Stimulated activated CD8-positive, alpha-beta memory T cell treated with anti-CD3 and anti-CD28 coated beads, Interleukin-12 subunit alpha, Interleukin-12 subunit beta, amount 100 ng/mL, for 24 hours (primary cell): Measurements from ENCODE around the gene KCNK4.
"Not testable (repeated sequence)": the region's sequence is repeated elsewhere in the genome, so short reads cannot be mapped to it uniquely, and the experiment has no call there.

ENCODE experiments used
- DNase-seq: peaks from one replicate; pipeline ENCODE4 v3.0.0-alpha.2; 2020; ENCODE audit errors: extremely low read depth

The KCNK4 gene

DNA sequence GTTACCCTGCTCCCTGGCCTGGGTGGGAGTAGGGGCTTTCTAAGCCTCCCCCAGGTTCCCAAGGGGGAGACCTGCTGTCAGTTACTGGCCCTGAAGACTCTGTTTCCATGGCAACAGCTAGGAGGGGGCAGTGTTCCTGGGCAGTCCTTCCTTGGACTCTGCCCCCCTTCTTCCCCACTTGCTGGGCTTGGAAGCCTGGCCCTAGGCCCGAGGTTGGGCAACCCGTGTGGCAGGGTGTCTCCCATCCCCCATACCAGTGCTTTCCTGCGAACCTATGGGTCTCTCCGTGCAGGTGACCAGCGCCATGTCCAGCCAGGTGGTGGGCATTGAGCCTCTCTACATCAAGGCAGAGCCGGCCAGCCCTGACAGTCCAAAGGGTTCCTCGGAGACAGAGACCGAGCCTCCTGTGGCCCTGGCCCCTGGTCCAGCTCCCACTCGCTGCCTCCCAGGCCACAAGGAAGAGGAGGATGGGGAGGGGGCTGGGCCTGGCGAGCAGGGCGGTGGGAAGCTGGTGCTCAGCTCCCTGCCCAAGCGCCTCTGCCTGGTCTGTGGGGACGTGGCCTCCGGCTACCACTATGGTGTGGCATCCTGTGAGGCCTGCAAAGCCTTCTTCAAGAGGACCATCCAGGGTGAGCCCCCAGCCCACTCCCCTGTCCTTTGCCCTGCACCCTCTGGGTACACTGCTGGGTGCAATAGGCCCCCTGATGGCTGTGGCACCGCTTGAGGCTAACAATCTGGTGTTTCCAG is 15.9 kb downstream of the KCNK4 start:
- no peak for DNase-seq

DNA sequence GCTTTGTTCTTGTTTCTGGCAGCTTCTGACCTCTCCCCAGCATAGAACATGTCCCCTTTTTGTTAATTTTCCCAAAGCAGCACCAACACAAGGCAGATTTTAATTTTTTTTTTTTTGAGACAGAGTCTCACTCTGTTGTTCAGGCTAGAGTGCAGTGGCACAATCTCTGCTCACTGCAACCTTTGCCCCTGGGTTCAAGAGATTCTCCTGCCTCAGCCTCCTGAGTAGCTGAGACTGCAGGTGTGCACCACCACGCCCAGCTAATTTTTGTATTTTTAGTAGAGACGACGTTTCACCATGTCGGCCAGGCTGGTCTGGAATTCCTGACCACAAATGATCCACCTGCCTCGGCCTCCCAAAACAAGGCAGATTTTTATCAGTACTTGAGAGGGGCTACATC is 16.7 kb downstream of the KCNK4 start:
- DNase-seq: not testable (repeated sequence)

DNA sequence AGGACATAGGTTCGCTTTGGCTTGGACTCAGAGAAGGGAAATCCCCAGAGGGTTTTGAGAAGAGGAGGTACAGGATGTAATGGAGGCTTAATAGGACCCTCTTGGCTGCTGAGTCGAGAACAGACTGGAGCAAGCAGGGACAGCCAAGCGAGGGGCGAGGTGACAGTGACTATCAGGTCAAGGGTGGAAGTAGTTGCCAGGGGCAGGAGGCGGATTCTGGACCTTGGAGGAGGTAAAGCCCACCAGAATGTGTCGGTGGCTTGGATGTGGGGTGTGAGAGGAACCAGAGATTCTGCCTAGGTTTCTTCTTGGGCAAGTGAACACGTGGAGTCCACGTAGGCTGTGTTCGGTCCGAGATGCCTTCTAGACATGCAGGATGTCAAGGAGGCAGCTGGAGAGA is 21.8 kb downstream of the KCNK4 start:
- no peak for DNase-seq

DNA sequence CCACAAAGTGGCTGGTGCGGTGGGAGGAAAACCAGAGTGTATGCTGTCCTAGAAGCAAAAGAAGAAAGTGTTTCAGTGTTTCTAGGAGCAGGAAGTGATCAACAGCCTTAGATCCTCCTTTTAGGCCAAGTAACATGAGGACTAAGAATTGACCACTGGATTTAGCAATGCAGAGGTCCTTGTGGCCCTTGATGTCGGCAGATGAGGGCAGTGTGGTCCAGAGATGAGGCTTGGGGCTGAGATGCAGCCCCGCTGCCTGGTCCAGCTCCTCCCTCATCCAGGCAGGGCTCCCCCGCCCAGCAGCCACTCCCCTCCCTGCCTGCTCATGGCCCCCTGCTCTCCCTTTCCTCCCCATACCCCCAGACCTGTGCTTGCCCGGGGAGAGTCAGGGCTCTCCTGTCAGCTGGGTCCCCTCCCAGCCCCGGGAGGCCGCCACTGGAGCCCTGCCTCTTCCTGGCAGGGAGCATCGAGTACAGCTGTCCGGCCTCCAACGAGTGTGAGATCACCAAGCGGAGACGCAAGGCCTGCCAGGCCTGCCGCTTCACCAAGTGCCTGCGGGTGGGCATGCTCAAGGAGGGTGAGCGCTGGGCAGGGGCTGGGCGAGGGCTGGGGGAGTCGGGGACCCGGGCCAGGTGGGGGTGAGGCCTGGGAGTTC is 22.5 kb downstream of the KCNK4 start:
- no peak for DNase-seq

DNA sequence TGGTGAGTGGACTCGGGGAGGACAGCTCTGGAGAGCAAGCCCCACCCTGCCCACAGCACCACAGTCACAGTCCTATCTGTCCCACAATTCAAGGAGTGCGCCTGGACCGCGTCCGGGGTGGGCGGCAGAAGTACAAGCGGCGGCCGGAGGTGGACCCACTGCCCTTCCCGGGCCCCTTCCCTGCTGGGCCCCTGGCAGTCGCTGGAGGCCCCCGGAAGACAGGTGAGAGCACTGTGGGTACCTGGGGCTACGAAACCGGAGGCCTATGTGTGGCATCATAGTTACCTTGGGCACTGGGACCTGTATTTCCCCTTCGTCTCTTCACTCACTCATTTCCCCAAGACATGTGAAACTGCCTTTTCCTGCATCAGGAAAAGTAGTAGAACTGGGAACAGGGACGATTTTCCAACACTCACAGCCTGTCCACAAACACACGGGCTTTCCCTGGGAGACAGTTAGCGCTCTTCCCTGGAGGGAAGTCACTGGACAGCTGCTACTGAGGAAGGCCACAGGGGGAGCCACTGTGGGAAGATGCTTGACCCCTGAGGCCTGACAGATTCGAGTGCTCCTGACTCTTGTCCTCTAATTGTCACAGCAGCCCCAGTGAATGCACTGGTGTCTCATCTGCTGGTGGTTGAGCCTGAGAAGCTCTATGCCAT is 23.2 kb downstream of the KCNK4 start:
- DNase-seq: no peak

DNA sequence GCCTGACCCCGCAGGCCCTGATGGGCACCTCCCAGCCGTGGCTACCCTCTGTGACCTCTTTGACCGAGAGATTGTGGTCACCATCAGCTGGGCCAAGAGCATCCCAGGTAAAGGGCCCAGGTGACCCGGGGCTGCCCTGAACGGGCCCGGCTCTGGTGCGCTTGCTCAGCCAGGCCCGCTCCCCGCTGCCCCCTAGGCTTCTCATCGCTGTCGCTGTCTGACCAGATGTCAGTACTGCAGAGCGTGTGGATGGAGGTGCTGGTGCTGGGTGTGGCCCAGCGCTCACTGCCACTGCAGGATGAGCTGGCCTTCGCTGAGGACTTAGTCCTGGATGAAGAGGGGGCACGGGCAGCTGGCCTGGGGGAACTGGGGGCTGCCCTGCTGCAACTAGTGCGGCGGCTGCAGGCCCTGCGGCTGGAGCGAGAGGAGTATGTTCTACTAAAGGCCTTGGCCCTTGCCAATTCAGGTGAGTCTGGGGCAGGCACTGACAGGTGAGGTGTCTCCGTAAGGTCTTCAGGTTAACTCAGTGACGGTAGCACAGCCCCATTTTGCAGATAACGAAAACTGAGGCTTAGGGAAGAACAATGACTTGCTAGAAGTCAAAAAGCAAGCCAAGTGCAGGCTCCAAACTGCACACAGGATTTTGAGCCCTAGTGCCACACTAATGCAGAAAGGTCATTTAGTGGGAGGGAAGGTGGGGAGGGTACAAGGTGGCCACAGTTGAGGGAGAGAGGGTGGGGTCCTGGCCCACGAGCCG is 23.9 kb downstream of the KCNK4 start:
- no peak for DNase-seq

DNA sequence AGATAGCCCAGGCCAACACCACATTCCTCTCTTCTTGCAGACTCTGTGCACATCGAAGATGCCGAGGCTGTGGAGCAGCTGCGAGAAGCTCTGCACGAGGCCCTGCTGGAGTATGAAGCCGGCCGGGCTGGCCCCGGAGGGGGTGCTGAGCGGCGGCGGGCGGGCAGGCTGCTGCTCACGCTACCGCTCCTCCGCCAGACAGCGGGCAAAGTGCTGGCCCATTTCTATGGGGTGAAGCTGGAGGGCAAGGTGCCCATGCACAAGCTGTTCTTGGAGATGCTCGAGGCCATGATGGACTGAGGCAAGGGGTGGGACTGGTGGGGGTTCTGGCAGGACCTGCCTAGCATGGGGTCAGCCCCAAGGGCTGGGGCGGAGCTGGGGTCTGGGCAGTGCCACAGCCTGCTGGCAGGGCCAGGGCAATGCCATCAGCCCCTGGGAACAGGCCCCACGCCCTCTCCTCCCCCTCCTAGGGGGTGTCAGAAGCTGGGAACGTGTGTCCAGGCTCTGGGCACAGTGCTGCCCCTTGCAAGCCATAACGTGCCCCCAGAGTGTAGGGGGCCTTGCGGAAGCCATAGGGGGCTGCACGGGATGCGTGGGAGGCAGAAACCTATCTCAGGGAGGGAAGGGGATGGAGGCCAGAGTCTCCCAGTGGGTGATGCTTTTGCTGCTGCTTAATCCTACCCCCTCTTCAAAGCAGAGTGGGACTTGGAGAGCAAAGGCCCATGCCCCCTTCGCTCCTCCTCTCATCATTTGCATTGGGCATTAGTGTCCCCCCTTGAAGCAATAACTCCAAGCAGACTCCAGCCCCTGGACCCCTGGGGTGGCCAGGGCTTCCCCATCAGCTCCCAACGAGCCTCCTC is 24.8 kb downstream of the KCNK4 start:
- DNase-seq: not testable (repeated sequence)

DNA sequence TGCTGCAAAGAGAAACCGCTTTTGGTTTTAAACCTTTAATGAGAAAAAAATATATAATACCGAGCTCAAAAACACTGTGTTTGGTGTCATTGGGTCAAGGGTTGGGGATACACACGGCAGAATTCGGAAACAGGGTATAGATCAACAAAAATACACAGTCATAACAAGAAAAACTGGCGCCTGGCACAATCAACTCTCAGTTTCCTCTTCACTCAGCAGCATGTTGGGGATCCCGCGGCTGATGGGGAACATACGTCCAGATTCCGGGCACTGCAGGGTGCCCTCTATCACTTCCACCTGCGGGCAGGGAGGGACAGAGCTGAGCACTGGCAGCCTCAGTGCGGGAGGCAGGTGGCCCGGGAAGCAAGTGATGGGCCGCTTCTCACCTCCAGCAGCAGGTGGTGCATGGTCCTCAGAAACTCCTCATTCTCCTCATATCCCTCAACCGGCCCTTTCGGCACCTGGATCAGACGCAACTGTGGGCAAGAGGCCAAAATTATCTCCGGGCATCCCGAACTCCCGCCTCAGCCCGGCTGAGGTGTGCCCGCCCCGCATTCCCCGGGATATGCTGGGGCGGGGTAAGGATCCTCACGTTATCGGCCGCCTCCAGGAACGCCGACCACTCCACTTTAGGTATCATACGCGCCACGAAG is 25.7 kb downstream of the KCNK4 start:
- DNase-seq: no peak

DNA sequence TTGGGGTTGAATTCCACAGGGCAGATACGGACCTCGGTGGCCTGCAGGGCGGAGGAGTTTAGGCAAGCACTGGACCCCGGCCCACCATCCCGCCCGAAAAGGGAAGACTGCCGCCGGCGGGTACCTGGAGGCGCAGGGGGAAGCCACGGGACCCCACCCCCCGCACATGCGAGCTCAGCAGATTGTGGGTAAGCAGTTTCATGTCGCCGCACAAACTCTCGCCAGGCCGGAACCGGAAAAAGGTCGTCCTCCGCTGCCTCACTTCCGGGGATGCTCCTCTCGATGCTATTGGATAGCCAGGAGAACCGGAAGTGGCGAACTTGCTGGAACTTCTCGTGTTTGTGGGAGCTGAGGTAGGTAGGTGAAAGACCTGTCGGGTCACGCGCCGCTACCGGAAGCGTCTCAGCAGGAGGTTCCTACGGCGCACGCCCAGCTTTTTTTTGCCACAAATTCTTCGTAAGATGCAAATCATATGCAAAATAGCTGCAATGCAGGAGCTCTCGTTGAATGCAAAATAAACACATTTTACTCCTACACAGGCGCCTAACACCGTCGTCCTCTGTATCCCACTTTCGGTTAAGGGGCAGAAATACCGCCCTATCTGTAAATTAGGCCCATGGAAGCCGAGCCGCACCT is 26.3 kb downstream of the KCNK4 start, which contains the start of gene TRMT112:
TSS of gene TRMT112 (minus strand) at position 235 of the 636 bp plus-strand sequence. CDS start at position 202, 33 bp downstream.
- DNase-seq: peak; percentile 92

DNA sequence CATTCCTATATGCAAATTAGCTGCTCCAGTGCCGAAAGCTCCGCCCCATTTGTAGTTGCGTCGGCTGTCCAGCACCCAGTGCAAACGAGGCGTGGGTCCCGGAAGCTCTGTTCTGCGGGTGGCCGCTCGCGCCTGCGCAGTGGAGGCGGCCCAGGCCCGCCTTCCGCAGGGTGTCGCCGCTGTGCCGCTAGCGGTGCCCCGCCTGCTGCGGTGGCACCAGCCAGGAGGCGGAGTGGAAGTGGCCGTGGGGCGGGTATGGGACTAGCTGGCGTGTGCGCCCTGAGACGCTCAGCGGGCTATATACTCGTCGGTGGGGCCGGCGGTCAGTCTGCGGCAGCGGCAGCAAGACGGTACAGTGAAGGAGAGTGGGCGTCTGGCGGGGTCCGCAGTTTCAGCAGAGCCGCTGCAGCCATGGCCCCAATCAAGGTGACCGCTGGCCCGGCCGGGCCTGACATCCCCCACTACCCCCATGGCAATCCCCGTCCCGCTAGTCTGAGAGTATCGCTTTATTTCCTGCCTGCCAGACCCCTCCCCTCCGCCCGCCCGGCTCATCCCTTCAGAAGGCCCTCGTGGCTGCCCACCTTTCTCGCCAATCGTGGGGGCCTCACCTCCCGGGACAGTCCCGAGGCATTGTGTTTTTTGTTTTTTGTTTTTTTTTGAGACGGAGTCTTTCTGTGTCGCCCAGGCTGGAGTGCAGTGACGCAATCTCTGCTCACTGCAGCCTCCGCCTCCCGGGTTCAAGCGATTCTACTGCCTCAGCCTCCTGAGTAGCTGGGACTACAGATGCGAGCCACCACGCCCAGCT is 27.1 kb downstream of the KCNK4 start, which contains the start of gene PRDX5:
TSS of gene PRDX5 (plus strand) at position 161 of the 805 bp plus-strand sequence. CDS start at position 256, 95 bp downstream.
- DNase-seq: peak; percentile 82

DNA sequence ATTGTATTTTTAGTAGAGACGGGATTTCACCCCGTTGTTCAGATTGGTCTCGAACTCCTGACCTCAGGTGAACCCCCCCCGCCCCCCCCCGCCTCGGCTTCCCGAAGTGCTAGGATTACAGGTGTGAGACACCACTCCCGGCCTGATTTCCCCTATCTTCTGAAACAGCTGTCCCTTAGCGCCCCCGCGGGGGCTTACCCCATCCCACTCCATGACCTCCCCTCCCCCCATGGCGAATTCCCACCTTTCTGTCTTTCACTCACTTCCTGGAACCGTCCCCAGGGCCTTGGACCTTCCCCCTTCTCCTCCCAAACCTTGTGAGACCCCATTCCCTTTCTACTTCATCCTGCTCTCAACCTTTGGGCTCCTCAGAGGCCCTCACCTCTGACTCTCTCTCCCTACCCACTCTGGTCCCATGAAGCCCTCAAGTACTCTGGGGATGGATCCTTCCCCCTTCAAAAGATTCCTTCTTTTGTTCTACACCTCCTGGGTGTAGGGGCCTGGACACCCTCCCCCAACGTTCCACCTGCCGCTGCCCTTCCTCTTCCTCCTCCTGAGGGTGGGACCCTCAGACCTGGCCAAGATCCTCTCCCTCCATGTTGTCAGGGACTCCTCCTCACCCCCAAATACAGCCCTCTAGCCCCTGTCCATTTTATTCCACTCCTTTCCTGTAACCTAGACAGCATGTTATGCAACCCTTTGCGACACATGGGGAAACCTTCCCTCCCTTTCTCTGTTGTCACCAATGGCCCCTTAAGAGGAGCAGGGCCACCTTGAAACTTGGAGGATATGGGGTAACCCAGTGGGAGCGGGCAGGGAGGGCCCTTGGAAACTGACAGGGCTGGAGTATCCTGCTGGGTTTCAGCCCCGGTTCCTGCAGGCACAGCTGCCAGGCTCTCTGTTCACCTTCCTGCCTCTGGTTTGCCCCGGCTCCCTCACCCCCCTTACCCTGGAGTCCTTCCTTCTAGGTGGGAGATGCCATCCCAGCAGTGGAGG is 28.0 kb downstream of the KCNK4 start:
- DNase-seq: no peak

DNA sequence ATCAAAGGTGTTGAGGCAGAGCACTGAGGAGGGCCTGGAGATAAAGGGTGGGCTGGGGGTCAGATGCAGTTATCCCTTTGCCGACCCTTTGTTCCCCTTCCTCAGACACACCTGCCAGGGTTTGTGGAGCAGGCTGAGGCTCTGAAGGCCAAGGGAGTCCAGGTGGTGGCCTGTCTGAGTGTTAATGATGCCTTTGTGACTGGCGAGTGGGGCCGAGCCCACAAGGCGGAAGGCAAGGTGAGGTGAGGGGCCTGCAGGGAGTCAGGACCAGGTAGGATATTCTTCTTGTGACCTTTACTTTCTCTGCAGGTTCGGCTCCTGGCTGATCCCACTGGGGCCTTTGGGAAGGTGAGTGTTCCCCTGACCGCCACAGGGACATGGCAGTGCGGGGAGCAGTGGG is 29.5 kb downstream of the KCNK4 start:
- DNase-seq: no peak

DNA sequence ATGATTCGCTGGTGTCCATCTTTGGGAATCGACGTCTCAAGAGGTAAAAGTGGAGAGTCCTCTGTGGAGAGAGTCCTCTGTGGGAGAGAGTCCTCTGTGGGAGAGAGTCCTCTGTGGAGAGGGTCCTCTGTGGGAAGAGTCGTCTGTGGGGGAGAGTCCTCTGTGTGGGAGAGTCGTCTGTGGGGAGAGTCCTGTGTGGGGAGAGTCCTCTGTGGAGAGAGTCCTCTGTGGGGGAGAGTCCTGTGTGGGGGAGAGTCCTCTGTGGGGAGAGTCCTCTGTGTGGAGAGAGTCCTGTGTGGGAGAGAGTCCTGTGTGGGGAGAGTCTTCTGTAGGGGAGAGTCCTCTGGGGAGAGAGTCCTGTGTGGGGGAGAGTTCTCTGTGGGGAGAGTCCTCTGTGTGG is 29.9 kb downstream of the KCNK4 start:
- DNase-seq: no peak

DNA sequence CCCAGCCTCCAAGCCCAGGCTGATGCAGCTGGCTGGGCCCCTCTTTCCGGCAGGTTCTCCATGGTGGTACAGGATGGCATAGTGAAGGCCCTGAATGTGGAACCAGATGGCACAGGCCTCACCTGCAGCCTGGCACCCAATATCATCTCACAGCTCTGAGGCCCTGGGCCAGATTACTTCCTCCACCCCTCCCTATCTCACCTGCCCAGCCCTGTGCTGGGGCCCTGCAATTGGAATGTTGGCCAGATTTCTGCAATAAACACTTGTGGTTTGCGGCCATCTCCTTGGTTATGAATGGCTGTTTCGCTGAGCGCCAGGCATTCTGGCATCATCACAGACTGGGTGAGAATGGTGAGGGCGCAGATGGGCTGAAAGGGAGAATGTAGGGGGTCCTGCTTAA is 30.4 kb downstream of the KCNK4 start:
- DNase-seq: no peak

DNA sequence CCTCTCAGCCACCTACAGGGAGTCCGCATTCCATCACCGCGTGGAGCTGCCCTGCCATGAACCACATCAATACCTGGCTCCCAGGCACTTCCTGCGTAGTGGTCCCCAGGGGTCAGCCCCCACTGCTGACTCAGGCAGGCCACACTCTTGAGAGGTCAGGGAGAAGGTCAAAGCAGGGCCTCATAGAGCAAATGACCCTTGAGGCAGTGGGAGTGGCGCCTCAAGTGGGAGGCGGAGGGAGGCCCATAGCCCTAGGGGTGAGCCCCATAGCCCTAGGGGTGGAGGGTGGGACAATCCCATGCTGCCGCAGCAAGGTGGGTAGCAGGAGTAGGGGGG is 31.8 kb downstream of the KCNK4 start:
- DNase-seq: no peak

DNA sequence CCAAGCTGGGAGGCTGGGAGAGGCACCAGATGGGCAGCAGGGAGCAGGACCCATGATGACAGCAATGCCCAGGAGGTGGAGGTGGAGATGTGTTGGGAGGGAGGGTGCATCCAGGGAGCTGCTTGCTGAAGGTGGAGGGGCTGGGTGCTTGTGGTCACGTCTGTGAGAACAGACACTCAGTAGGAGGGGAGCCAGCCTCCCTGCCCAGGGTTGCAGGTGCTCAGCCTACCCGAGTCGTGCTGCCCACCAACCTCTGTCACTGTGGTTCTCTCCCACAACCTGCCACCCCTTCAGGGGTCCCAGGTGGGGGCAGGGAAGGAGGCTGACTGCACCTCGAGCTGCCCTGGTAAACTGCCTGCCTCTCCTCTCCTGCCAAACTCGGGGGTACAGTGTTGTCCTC is 32.3 kb downstream of the KCNK4 start:
- DNase-seq: no peak

DNA sequence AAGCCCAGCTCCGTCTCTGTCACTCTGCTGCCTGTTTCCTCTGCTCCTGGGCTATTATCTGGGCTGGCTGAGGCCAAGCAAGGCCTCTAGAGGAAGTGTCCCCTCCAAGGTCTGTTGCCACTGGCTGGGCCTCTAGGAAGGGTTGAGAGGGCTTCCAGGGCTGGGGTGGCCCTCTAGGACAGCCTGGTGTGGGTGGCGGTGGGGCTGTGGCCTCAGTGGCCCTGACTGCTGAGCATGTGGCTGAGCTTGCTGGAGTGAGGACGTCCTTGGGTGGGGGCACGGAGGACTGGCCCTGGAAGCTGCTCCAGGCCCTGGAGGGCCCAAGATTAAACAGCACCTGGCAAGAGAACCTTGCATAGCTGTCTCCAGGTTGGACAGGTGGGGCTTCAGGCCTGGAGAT is 32.9 kb downstream of the KCNK4 start:
- DNase-seq: not testable (repeated sequence)
